BLaER1 treated with 17β-estradiol and CSF1 and Interleukin-3, amounts not matched to agents 10 nM and 100 nM (cell line): ENCODE results near the gene BCAS3.
A peak's percentile ranks its signal among the peaks of the same experiment; 100 is the strongest.

ENCODE experiments used
- H3K27ac ChIP-seq, 11 experiments: shearing (Covaris generic); formaldehyde crosslinking; 2 replicates each; pipeline ENCODE4 v1.8.1; 2022
- H3K27me3 ChIP-seq, 11 experiments: shearing (Covaris generic); formaldehyde crosslinking; 2 replicates each; pipeline ENCODE4 v1.8.1; 2022
- H3K36me3 ChIP-seq, 11 experiments: shearing (Covaris generic); formaldehyde crosslinking; 2 replicates each; pipeline ENCODE4 v1.8.1; 2022
- H3K4me1 ChIP-seq, 10 experiments: shearing (Covaris generic); formaldehyde crosslinking; 2 replicates each; pipeline ENCODE4 v1.8.1; 2022
- H3K4me2 ChIP-seq, 11 experiments: shearing (Covaris generic); formaldehyde crosslinking; 2 replicates each; pipeline ENCODE4 v1.8.1; 2022
- H3K4me3 ChIP-seq, 10 experiments: shearing (Covaris generic); formaldehyde crosslinking; 2 replicates each; pipeline ENCODE4 v1.8.1; 2022
- H3K9ac ChIP-seq, 11 experiments: shearing (Covaris generic); formaldehyde crosslinking; 2 replicates each; pipeline ENCODE4 v1.8.1; 2022
- H3K9me3 ChIP-seq, 11 experiments: shearing (Covaris generic); formaldehyde crosslinking; replicated peaks in 1 of 11; 2 replicates each; pipeline ENCODE4 v1.8.1; 2022
- H4K20me1 ChIP-seq, 11 experiments: shearing (Covaris generic); formaldehyde crosslinking; 2 replicates each; pipeline ENCODE4 v1.8.1; 2022
- Cebpa-rat ChIP-seq, 11 experiments: shearing (Covaris generic); IDR thresholded peaks; 2 replicates each; pipeline ENCODE4 v1.8.1; 2022

The BCAS3 gene

GRCh38 chr17:61409301-61410112, 731.9 kb downstream of the BCAS3 start:
- Histone ChIP-seq H3K4me2 (peak overlapping the region; percentile 86 to 99 (median 94)), H3K27ac (no peak overlapping the region), H3K9me3 (peaks cover 0 to 5% (median 0%) of the 10 kb centered on the region in 11 experiments; a peak in 2 of 22 replicates), H3K4me3 (peak overlapping the region; percentile 60 to 72 (median 66)), H4K20me1 (peaks cover 0 to 55% (median 50%) of the 10 kb centered on the region in 11 experiments; a peak in 19 of 22 replicates), H3K9ac (peak overlapping the region; percentile 37 to 70 (median 64); a peak in 19 of 22 replicates), H3K36me3 (no peaks in the 10 kb centered on the region), H3K4me1 (peaks cover 19 to 45% (median 40%) of the 10 kb centered on the region in 10 experiments), H3K27me3 (peaks cover 88 to 100% (median 95%) of the 10 kb centered on the region in 11 experiments)
- no peak for TF ChIP-seq Cebpa-rat (IDR thresholded peaks at IDR 0.05)

GRCh38 chr17:61410141-61411010, 732.7 kb downstream of the BCAS3 start:
- H3K36me3 ChIP-seq = no peaks in the 10 kb centered on the region
- peaks cover 0 to 47% (median 41%) of the 10 kb centered on the region in 11 experiments; a peak in 18 of 22 replicates for H4K20me1 ChIP-seq
- no peak for TF ChIP-seq Cebpa-rat (IDR thresholded peaks at IDR 0.05)
- H3K4me2 ChIP-seq = peak overlapping the region; percentile 86 to 99 (median 96)
- H3K4me1 ChIP-seq = peaks cover 10 to 36% (median 31%) of the 10 kb centered on the region in 10 experiments
- H3K9ac ChIP-seq = peak overlapping the region in 3 of 11 experiments; percentile 68 to 72 (median 69); a peak in 3 of 22 replicates
- H3K27ac ChIP-seq = no peak overlapping the region
- peak overlapping the region; percentile 14 to 72 (median 67); a peak in 16 of 20 replicates for H3K4me3 ChIP-seq
- peaks cover 0 to 5% (median 0%) of the 10 kb centered on the region in 11 experiments; a peak in 2 of 22 replicates for H3K9me3 ChIP-seq
- peaks cover 79 to 99% (median 87%) of the 10 kb centered on the region in 11 experiments for H3K27me3 ChIP-seq

- peak overlapping the region in 3 of 11 experiments; percentile 24 to 58 (median 47); a peak in 4 of 22 replicates for H3K27ac ChIP-seq
- H3K4me3 ChIP-seq = peak overlapping the region; percentile 60 to 72 (median 67)
- TF ChIP-seq Cebpa-rat (IDR thresholded peaks at IDR 0.05) = no peak
- peak overlapping the region in 10 of 11 experiments; percentile 57 to 78 (median 72); a peak in 17 of 22 replicates for H3K9ac ChIP-seq
- no peaks in the 10 kb centered on the region for H3K36me3 ChIP-seq
- peaks cover 10 to 40% (median 32%) of the 10 kb centered on the region in 10 experiments for H3K4me1 ChIP-seq
- H3K27me3 ChIP-seq = peaks cover 73 to 93% (median 81%) of the 10 kb centered on the region in 11 experiments
- peaks cover 0 to 5% (median 0%) of the 10 kb centered on the region in 11 experiments; a peak in 2 of 22 replicates for H3K9me3 ChIP-seq
- H4K20me1 ChIP-seq = peaks cover 0 to 46% (median 35%) of the 10 kb centered on the region in 11 experiments; a peak in 18 of 22 replicates
- peak overlapping the region; percentile 86 to 99 (median 96) for H3K4me2 ChIP-seq
Measured at GRCh38 chr17:61411011-61411260, 733.3 kb downstream of the BCAS3 start.

- Histone ChIP-seq H3K4me2 (peak overlapping the region; percentile 86 to 99 (median 96)), H3K9ac (peak overlapping the region; percentile 49 to 78 (median 72); a peak in 21 of 22 replicates), H3K27ac (peak overlapping the region in 8 of 11 experiments; percentile 3 to 58 (median 40); a peak in 9 of 22 replicates), H4K20me1 (peaks cover 0 to 47% (median 31%) of the 10 kb centered on the region in 11 experiments; a peak in 16 of 22 replicates), H3K9me3 (peaks cover 0 to 5% (median 0%) of the 10 kb centered on the region in 11 experiments; a peak in 2 of 22 replicates), H3K27me3 (peaks cover 68 to 87% (median 76%) of the 10 kb centered on the region in 11 experiments), H3K4me3 (peak overlapping the region; percentile 60 to 72 (median 67)), H3K36me3 (no peaks in the 10 kb centered on the region), H3K4me1 (peaks cover 10 to 46% (median 37%) of the 10 kb centered on the region in 10 experiments)
- no peak for TF ChIP-seq Cebpa-rat (IDR thresholded peaks at IDR 0.05)
Measured at GRCh38 chr17:61411261-61412142, 733.9 kb downstream of the BCAS3 start.

- H3K4me1 ChIP-seq = peaks cover 10 to 52% (median 39%) of the 10 kb centered on the region in 10 experiments
- H3K36me3 ChIP-seq = no peaks in the 10 kb centered on the region
- H3K27me3 ChIP-seq = peaks cover 60 to 79% (median 68%) of the 10 kb centered on the region in 11 experiments
- peak overlapping the region; percentile 86 to 99 (median 96) for H3K4me2 ChIP-seq
- no peak for TF ChIP-seq Cebpa-rat (IDR thresholded peaks at IDR 0.05)
- H3K9ac ChIP-seq = peak overlapping the region; percentile 49 to 78 (median 72); a peak in 21 of 22 replicates
- H3K9me3 ChIP-seq = peaks cover 0 to 5% (median 0%) of the 10 kb centered on the region in 11 experiments; a peak in 2 of 22 replicates
- peaks cover 0 to 43% (median 25%) of the 10 kb centered on the region in 11 experiments; a peak in 16 of 22 replicates for H4K20me1 ChIP-seq
- H3K4me3 ChIP-seq = peak overlapping the region; percentile 60 to 72 (median 67)
- peak overlapping the region in 7 of 11 experiments; percentile 3 to 58 (median 40); a peak in 7 of 22 replicates for H3K27ac ChIP-seq
Measured at GRCh38 chr17:61412143-61412859, 734.6 kb downstream of the BCAS3 start.

GRCh38 chr17:61412860-61413660, 735.4 kb downstream of the BCAS3 start:
- H4K20me1 ChIP-seq = peaks cover 0 to 36% (median 18%) of the 10 kb centered on the region in 11 experiments; a peak in 16 of 22 replicates
- H3K9me3 ChIP-seq = peaks cover 0 to 5% (median 0%) of the 10 kb centered on the region in 11 experiments; a peak in 2 of 22 replicates
- peak overlapping the region in 2 of 11 experiments; percentile 18 to 58; a peak in 2 of 22 replicates for H3K27ac ChIP-seq
- peak overlapping the region; percentile 86 to 99 (median 96) for H3K4me2 ChIP-seq
- peaks cover 52 to 72% (median 60%) of the 10 kb centered on the region in 11 experiments for H3K27me3 ChIP-seq
- peak overlapping the region; percentile 49 to 78 (median 72); a peak in 21 of 22 replicates for H3K9ac ChIP-seq
- no peak for TF ChIP-seq Cebpa-rat (IDR thresholded peaks at IDR 0.05)
- peak overlapping the region; percentile 60 to 72 (median 67) for H3K4me3 ChIP-seq
- peaks cover 10 to 52% (median 39%) of the 10 kb centered on the region in 10 experiments for H3K4me1 ChIP-seq
- H3K36me3 ChIP-seq = no peaks in the 10 kb centered on the region
